HG03045 (cell line): Measurements from ENCODE around the gene CCDC6.
"Not testable (repeated sequence)": the region's sequence is repeated elsewhere in the genome, so short reads cannot be mapped to it uniquely, and the experiment has no call there.

Source experiments
- ATAC-seq: cut with Tn5 transposase; IDR thresholded peaks from one replicate; pipeline ENCODE4 v1.9.1; 2021; ENCODE audit warnings: mild to moderate bottlenecking, moderate library complexity; ENCODE audit not compliant: unreplicated experiment

The CCDC6 gene

DNA sequence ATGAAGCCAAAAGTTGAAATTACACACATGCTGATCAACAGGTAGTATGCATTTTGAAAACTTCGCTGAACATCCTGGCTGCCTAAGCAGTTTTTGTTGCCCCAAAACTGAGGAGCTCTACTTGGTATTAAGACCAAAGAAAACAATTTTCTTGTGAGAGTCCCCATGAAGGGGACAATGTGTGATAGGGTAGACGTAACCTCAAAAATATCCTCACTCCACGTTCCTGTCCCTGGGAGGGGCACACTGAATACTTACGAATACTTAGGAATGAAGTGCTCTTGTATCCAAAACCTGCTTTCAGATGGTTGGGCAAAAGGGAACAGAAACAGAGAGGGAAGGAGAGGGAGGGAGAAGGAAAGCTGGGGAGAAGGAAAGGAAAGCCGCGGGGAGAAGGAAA, 24.7 kb downstream of the CCDC6 start:
- ATAC-seq: no peak

GRCh38 chr10:59880971-59881510, 25.3 kb downstream of the CCDC6 start:
- peak; percentile 74 for ATAC-seq

DNA sequence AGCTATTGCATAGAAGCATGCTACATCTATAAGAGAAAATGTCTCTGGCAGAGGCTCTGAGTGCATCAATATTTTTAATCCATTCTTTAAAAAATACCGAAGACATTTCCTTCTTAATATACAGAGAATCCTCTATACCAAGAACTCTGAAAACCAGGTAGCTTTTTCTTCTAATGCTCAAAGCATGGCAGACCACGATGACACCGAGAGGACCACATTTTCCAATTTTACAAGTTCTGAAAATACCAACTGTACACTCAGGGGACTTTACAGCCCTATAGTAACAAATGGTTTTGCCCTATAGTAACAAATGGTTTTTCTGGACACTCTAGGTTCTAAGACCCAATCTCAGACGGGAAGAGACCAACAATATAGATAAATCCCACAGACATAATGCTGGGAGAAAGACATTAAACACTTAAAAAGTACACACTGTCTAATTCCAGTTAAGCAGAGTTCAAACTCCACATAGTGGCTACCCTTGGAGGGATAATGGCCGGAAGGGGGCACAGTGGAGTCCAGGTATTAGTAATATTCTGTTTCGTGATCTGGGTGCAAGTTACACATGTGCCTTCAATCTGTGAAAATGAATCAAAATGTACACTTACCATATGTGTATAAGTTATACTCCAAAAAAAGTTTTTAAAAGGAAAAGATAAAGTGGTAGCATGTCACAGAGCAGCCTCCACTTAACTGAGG, 26.2 kb downstream of the CCDC6 start:
- no peak for ATAC-seq

GRCh38 chr10:59879363-59879913, 26.9 kb downstream of the CCDC6 start:
- ATAC-seq: peak; percentile 35

DNA sequence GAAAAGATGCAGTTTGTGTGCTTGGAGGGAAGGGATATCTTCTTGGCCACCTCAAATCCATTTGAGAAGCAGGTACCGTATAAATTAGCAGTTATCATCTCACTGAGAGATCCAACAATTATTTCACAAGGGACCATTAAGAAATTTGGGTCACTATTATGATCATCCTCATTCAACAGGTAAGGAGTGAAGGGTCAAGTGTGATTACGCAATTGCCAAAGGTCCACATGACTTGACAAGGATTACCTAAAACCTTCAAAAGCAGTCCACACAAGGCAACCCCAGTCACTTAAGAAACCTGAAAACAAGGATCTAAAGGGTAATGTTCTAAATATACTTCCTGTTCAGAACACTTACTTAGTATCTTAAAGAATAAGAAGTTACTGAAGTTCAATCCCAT, 27.4 kb downstream of the CCDC6 start:
- no peak for ATAC-seq

- no peak for ATAC-seq
Observed at GRCh38 chr10:59878289-59878688, 28.1 kb downstream of the CCDC6 start.

DNA sequence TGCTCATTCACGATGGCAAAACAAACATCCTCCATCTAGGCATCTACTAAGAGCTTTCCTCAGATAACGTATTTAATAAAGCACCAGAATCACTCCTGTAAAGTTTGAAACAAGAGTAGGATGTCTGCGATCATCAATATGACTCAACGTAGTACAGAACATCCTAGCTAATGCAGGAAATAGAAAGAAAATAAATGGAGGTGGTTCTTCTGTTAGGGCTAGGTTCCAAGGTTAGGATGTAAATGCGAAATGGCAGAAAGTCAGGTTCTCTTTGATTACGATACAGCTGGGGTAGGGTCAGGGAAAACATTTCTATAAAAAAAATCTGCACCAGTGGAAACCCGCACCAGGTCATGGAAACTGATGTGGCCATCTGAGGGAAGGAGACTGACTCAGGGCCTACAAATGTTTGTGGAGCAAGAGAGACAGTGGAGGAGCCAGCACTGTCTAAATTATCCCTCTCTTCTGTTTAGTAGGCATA, 29.1 kb downstream of the CCDC6 start:
- no peak for ATAC-seq

- no peak for ATAC-seq
Observed at GRCh38 chr10:59876695-59877094, 29.7 kb downstream of the CCDC6 start.

DNA sequence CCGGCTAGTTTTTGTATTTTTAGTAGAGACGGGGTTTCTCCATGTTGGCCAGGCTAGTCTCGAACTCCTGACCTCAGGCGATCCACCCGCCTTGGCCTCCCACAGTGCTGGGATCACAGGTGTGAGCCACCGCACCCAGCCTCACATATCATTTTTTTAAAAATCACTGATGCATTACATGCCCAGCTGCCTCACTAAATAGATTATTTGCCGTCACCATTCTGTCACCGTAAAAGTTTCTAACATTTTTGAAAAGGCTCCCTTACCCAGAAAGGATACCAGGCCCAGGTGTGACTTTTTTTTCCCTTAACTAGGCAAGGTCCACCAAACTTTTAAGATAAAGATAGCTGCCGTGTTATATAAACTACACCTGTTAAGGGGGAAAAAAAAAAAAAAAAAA, 30.1 kb downstream of the CCDC6 start:
- ATAC-seq: not testable (repeated sequence)

- no peak for ATAC-seq
Observed at GRCh38 chr10:59873896-59874295, 32.5 kb downstream of the CCDC6 start.

DNA sequence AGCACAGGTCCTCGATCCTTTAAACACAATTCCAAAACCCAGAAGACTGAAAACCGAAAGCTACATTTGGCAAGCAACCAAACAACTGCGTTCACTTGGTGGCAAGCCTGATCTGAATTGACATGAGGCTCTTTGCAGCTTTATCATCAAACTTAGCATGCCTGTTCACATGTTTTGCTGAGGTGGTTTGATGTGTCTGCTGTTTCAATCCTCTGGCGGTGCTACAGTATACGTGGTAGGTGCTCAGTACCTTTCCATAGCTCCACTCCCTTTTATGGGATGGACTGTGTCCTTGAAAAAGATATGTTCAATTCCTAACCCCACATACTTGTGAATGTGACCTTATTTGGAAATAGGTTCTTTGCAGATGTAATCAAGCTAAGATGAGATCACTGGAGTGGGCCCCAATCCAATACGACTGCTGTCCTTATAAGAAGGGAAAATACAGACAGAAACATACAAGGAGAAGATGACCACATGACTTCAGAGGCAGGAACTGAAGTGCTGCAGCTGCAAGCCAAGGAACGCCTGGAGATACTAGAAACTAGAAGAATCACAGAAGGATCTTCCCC, 33.4 kb downstream of the CCDC6 start:
- no peak for ATAC-seq

DNA sequence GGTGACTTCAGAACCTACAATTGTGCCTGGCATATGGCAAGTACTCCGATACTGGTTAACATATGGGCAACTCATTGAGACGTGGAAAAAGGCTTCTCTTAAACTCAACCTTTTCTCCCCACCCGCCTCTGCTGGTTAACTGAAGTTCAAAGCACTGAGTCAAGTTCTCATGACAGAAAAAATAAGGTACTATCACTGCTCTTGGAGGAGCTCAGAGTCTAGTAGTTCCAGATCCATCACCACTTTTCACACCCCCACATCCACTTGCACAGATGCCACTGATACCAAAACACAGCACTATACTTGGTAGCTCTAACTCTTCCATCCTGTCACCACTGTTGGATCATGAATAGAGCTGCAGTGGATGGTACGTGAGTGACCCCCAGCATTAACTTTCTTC, 36.2 kb downstream of the CCDC6 start:
- no peak for ATAC-seq

DNA sequence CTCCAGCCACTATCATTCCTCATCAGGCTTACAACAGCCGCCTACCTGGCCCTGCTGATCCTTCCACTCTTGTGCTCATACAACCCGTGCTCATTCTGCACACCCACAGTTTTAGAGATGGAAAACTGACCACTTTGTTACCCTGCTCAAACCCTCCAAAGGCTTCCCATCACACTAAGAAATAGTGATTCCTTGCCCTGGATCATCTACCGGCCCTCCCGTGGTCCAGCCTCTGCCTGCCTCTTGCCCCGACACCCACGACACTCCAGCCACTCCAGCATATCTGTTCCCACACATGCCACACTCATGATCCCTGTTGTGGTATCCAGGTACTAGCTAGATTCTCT, 36.8 kb downstream of the CCDC6 start:
- ATAC-seq: no peak

DNA sequence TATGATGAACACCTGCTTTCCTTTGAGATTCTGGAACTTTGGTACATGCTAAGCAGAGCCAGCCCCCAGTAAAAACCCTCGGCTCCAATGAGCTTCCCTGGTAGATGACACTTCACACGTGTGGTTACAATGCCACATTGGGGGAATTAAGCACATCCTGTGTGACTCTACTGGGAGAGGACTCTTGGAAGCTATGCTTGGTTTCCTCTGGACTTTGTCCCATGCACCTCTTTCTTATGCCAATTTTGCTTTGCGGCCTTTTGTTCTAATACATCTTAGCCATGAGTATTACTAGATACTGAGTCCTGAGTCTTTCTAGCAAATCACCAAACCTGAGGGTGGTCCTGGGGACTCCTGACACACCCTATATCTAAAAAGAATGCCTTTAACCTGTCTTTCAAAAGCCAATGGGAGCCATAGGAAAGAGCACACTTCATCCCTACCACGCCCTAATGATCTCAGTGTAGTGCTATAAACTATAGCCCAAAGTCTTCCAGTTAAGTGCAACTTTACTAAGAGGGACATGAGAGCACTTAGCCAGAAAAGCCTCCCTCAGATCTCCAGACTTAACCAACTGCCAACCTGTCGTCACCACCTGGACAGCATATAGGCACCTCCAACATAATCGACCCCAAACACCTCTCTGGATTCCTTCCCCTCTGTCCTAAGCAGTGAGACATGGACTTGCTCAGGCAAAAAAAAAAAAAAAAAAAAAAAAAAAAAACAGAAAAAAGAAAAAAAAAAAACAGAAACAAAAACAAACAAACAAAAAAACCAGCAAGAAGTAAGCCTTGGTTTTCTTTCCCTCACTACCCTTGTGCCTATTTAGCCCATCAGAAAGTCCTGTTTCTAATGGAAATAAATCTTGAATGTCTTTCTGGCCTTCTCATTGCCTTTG, 37.4 kb downstream of the CCDC6 start:
- no peak for ATAC-seq

DNA sequence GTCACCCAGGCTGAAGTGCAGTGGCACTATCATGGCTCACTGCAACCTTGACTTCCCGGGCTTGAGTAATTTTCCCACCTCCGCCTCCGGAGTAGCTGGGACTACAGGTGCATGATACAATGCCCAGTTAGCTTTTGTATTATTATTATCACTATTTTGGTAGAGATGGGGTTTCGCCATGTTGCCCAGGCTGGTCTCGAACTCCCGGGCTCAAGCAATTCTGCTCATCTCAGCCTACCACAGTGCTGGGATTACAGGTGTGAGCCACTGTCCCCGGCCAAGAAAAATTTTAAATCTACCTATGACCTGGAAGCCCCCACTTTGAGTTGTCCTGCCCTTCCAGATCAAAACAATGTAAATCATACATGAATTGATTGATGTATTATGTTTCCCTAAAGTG, 38.8 kb downstream of the CCDC6 start:
- ATAC-seq: no peak

DNA sequence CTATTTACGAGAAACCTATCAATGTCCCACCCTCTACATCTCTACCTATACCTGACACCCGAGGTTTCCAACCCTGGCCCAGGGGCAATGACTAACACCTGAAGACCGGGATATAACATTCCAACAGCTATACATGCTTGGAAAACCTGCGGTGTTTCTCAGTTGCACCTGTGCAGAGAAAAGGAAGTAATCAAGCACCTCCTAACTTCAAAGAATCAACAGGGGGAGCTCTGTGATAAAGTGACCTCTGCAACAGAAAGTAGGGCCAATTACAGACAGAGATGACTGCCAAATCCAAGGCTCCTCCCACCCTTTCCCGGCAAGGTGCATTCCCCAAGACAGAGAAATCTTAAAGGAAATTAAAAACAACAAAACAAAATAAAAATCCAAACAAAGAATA, 41.3 kb downstream of the CCDC6 start:
- peak; percentile 78 for ATAC-seq

GRCh38 chr10:59864141-59864962, 42.0 kb downstream of the CCDC6 start:
- no peak for ATAC-seq

DNA sequence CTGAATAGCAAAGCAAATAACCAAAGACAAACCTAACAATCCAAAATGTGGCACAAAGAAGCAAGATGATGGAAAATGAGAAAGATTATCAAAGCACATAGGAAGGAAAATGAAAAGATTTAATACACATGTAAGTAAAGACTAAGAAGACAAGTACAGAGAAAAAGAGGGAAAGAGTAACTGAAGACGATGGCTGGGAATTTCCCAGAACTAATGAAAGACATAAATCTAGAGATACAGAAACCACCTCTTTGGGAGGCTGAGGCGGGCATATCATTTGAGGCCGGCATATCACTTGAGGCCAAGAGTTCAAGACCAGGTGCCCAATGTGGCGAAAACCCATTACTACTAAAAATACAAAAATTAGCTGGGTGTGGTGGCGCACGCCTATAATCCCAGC, 46.8 kb downstream of the CCDC6 start:
- ATAC-seq: no peak

GRCh38 chr10:59857921-59858320, 48.4 kb downstream of the CCDC6 start:
- no peak for ATAC-seq

DNA sequence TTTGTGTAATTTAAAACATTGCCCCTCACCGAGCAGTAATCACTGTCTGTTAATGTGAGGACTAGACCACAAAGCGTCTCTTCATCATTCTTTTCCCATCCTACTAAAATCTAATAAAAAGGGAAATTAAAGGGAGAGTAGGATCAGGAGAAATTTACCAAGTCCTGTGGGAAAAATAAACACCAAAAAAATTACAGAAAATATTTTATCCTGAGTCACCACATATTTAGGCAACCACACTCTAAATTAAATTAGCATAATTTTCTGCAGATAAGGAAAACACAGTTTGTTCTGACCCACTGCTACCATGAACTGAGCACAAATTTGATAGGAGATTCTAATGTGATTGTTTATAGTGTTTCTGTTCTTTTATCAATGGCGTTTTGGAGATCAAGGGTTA, 49.3 kb downstream of the CCDC6 start:
- no peak for ATAC-seq
